NCI-H2081 treated with DMSO at 0.1 percent for 48 hours (cell line): ENCODE data around the gene EDN1.

Experiments used
- DNase-seq: peaks from one replicate; lab custom pipeline; 2025; lab: John Stamatoyannopoulos, UW

EDN1 gene

DNA sequence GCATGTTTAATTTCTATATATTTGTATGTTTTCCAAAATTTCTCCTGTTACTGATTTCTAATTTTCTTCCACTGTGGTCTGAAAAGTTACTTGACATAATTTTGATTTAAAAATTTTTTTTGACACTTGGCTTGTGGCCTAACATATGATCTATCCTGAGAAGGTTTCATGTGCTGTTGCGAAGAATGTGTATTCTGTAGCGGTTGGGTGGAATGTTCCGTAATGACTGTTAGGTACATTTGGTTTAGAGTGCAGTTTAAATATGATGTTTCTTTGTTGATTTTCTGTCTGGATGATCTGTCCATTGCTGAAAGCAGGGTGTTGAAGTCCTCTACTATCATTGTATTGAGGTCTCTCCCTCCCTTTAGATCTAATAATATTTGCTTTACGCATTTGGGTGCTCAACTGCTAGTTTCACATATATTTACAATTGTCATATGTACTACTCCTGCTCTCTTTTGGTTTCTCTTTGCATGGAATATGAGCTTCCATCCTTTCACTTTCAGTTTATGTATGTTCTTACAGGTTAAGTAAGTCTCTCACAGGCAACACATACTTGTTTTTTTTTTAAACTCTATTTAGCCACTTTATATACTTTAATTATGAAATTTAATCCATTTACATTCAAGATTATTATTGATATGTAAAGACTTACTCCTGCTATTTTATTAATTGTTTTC lies 19.5 kb upstream of the EDN1 start:
- no peak for DNase-seq

GRCh38 chr6:12271594-12271993 lies 18.6 kb upstream of the EDN1 start:
- DNase-seq = no peak

GRCh38 chr6:12271997-12272396 lies 18.2 kb upstream of the EDN1 start:
- no peak for DNase-seq

GRCh38 chr6:12275107-12275506 lies 15.1 kb upstream of the EDN1 start:
- DNase-seq = no peak

GRCh38 chr6:12276930-12277315 lies 13.2 kb upstream of the EDN1 start:
- DNase-seq = no peak

DNA sequence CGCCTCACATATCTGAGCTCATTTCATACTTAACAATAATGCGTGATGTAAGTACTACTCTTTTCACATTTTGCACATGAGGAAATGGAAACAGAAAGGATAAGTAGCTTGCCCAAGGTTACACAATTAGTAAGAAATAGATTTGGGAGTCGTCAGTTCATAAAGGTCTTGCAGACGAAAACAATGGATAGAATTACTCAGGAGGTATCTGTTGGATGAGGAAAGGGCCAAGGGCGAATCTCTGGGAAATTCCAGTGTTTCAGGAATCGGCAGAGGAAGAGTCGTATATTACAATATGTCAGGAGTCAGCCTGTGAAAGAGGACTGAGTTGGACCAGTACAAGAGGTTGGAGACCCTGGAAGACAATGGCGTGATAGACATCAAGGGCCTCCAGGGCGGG lies 12.8 kb upstream of the EDN1 start:
- DNase-seq = no peak

GRCh38 chr6:12278915-12279314 lies 11.2 kb upstream of the EDN1 start:
- no peak for DNase-seq

- no peak for DNase-seq
Observed at GRCh38 chr6:12279322-12280091, 10.7 kb upstream of the EDN1 start.

DNA sequence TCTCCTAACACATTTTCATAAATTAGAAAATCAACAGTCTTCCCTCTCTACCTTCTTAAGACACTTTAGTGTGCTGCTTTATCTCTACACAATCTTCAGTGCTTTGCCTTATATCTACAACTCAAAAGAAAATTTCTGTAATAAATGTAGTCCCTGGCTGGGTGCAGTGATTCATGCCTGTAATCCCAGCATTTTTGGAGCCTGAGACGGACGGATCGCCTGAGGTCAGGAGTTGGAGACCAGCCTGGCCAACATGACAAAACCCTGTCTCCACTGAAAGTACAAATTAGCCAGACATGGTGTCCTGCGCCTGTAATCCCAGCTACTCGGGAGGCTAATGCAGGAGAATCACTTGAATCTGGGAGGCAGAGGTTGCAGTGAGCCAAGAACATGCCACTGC lies 9.7 kb upstream of the EDN1 start:
- DNase-seq = no peak

- no peak for DNase-seq
Observed at GRCh38 chr6:12280902-12281301, 9.3 kb upstream of the EDN1 start.

DNA sequence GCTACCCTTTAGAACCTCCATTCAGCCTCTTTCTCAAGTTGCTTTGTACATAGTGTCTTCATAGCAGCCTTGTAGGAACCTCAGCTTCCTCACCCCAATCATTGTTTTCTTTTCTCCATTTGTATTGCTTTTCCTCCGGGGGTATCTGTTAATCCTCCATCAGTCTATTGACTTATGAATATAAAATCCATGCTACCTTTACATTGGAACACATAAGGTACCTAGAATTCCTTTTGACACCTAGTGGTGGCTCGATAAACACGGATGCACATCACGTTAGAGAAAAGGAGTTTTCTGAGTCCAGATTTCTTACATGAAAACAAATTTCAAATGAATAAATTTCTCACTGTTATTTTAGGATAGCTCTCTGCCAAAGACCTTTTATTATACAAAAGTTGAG lies 6.3 kb upstream of the EDN1 start:
- no peak for DNase-seq

DNA sequence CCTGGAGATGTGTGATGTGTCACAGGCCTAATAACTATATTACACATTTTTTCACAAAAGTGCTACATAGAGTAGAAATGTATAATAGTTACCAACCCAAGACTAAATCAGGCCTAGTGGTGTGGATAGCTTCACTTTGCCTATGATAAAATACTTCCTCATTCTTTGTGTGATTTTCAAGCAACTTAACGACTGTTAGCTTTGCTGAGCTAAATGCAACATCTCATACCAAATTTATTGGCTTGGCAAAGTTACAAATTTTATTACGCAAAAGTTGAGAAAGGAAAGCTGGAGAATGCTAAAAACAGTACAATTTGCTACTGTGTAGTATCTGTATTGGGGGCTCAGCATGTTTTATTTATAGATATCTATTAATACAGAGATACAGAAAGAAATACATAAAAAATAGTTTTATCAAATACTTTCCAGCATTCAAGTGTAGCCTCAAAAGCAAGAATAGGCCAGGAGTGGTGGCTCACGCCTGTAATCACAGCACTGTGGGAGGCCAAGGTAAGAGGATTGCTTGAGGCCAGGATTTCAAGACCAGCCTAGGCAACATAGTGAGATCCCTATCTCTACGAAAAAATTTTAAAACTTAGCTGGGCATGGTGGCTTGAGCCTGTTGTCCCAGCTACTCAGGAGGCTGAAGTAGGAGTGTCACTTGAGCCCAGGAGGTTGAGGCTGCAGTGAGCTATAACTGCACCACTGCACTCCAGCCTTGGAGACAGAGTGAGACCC lies 3.6 kb upstream of the EDN1 start:
- no peak for DNase-seq

GRCh38 chr6:12288211-12288618 lies 1.9 kb upstream of the EDN1 start:
- no peak for DNase-seq

DNA sequence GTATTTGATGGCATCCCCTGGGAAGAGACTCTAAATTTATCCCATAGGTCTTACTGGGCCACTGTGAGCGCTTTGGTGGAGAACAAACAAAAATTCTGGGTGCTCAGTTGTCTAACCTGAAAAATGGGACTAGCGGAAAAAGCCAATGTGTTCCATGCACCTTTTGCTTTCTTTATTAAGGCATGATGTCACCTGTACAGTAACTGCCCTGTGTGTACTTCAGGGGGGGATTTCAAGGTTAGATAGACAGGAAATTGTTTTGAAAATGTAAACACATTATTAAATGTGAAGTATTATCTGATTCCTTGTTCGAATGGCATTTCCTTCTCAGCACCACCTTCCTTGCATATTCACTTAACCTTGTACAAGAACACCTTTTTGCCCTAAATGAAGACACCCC lies 1.2 kb upstream of the EDN1 start:
- no peak for DNase-seq

- DNase-seq = no peak
Observed at GRCh38 chr6:12289365-12289919, 719 bp upstream of the EDN1 start.

GRCh38 chr6:12291071-12291838 lies 1.1 kb downstream of the EDN1 start:
- DNase-seq = peak; percentile 42

DNA sequence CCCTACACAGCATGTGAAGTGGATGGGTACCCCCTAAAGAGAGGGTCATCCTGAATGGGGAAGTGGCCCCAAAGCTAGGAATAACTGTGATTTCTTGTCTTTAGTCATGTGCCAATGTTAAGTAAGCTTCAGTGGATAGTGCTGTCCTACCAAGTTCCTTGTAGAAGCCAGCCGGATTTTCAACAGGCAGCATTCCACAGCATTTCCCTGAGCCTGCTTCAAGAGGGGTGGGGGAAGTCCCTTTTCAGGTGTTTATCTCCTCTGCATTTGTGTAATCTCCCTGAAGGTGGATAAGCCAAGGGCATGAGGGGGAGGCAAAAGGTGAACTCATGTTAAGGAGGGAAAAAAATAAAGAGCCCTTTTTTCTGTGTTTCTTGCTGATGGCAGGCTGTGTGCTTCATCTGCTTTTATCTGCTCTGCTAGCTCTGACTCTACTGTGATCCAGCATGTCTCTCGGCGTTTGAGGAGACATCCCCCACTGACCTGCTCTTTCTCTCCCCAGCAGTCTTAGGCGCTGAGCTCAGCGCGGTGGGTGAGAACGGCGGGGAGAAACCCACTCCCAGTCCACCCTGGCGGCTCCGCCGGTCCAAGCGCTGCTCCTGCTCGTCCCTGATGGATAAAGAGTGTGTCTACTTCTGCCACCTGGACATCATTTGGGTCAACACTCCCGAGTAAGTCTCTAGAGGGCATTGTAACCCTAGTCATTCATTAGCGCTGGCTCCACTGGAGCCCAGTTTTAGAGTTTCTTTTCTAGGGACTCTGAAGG lies 1.9 kb downstream of the EDN1 start:
- DNase-seq = no peak

GRCh38 chr6:12293235-12293930 lies 3.2 kb downstream of the EDN1 start:
- no peak for DNase-seq

DNA sequence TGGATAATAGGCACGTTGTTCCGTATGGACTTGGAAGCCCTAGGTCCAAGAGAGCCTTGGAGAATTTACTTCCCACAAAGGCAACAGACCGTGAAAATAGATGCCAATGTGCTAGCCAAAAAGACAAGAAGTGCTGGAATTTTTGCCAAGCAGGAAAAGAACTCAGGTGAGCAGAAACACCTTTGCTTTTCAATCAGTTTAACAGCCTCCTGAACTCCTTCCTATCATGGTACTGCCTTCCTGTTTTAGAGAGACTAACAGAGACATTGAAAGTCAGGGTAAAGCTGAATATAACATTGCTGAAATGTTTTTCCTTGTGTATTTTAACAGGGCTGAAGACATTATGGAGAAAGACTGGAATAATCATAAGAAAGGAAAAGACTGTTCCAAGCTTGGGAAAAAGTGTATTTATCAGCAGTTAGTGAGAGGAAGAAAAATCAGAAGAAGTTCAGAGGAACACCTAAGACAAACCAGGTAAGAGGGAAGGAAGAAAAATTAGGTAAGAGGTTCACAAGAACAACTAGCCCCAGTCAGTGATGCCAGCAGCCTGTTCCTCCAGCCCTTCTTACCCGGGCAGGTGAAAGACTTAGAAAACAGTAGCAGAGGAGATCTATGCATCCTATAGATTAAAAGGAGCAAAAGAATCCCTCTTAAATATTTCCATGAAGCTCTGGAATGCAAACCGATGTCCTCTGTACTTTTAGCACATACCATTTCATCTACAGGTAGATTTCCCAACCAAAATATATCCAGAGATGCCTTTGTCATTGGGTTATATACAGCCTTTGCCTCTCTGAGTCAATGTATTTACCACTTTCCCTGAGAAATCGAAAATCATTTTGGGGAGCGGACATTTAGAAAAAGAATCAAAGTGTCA lies 4.0 kb downstream of the EDN1 start:
- no peak for DNase-seq
